GM21360 (cell line): ENCODE data around the gene ME3.

Experiments used
- ATAC-seq: cut with Tn5 transposase; IDR thresholded peaks from one replicate; pipeline ENCODE4 v1.9.1; 2021; ENCODE audit warnings: mild to moderate bottlenecking, moderate library complexity; ENCODE audit not compliant: unreplicated experiment

ME3 gene

DNA sequence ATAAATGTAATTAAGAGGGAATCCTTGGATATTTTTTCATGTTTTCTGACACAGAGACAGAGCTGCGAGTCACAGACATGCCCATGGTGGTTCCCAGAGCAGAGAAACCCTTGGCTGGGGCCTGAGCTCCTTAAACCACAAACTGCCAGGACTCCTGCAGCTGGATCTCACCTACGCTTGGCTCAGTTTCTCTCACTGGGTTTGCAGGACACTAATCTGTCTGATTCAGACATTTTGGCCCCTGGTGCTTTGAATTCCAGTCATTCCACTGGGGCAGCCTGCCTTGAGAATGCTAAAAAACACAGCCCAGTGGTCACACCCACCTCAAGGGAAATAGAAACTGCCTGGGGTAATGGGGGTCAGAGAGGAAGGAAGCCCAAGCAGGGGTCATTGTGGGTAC is 175.1 kb downstream of the ME3 start:
- ATAC-seq, result no peak

GRCh38 chr11:86495351-86495750 is 177.1 kb downstream of the ME3 start:
- ATAC-seq, result no peak

GRCh38 chr11:86492370-86493010 is 179.9 kb downstream of the ME3 start:
- ATAC-seq, result no peak

DNA sequence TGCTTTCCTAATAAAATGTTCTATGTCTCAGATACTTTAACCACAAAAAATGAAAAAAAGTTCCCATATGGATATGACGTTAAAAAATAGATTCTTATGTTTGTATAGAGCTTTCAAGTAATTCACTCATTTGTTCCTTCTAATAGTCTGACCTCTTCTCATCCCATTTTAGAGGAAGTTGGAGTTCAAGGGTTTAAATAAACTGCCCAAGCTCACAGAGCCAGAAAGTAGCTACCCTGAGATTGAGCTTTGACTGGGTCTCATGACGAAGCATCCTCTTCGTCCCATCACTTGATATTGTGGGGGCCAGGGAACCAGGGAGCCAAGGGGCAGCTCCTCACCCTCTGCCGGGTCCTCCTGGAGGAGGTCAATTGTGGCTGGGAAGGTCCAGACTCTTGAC is 181.4 kb downstream of the ME3 start:
- ATAC-seq, result no peak

GRCh38 chr11:86490582-86490981 is 181.8 kb downstream of the ME3 start:
- no peak for ATAC-seq

DNA sequence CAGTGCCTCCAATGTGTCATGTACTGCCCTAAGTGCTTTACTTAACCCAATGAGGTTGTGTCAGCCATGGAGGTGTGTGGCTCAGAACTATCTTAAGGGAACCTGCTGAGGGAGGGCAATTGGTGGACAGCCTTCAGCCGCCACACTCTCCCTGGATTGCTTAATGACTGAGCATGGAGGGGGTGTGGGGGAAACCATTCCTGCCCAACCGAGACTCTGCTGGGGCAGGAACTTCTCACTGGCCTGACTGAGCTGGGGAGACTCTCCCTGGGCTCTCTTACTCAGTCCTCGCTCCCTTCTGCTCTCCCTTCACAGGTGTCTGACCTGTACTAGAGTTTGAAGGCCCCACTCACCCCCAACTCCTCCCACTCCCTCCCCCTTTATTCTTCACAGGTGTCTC is 183.0 kb downstream of the ME3 start:
- ATAC-seq, result no peak

DNA sequence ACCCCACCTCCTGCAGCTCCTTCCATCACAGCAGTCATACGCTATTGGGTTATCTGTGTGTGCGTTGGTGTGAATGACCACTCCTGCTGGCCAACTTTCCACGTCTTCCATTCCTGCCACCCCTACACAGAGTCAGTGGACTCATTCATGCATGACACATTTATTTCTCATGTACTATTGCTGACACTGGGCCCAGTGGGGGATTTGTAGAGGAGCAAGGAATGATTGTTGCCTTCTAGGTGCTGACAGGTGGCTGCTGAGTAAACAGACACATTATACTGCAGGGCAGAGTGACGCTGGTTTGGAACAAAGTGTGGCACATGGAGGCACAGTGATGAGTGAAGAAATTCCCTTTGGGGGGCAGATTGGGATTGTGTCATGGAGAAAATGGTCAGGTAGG is 183.9 kb downstream of the ME3 start:
- ATAC-seq, result no peak

- ATAC-seq, result no peak
These were observed 184.7 kb downstream of the ME3 start for GRCh38 chr11:86487671-86488070.

DNA sequence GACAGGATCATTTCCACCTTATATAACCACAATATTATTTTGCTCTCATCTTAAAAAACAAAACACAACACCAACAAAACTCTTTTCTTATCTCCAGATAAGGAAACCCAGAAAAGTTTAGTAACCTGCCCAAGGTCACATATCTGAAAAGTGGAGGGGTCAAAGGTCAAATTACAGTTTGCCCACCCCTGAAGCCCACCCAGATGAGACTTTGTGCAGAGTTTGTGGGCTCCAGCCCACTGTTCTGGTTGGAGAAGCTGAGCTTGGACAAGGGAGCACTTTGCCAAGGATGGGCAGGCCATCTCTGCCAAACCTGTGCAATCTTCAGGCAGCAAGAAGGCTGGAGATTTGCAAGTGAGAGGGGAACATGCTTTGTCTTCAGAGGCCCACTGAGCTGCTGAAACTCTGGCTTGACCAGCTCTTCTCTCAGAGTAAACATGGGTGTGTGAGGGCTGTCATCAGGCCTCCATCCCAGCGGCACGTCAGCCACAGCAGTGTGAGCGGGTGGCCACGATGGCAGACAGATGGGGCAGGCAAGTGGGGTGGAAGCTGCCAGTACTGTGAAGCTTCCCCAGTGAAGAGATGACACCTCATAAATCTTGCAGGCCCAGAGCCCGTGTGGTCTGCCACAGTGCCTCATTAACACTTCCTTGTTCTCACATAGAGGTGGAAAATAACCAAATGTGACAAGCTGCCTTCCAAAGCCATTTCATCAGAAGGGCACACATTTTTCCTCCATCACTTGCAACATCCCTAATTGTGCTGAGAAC is 186.0 kb downstream of the ME3 start:
- ATAC-seq, result no peak

- ATAC-seq, result no peak
These were observed 187.6 kb downstream of the ME3 start for GRCh38 chr11:86484795-86485166.

GRCh38 chr11:86483940-86484794 is 188.2 kb downstream of the ME3 start:
- no peak for ATAC-seq

- ATAC-seq, result no peak
These were observed 188.8 kb downstream of the ME3 start for GRCh38 chr11:86483610-86483939.

DNA sequence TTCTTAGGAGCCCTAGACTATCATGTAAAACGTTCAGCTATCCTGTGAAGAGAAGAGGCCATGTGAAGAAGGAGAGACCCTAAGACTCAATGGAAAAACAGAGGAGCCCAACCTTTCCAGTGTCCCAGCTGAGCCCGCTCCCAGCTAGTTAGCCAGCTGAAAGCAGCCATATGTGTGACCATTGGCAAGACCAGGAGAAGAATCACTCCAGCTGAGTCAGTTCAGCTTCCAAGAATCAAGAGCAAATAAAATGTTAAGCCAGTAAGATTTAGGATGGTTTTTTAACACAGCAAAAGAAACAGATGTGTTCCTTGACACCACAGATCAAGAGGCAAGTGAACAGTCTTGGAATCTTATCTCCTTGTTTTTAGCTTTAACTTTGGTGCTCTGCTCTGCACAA is 189.7 kb downstream of the ME3 start:
- ATAC-seq, result no peak

- ATAC-seq, result no peak
These were observed 191.0 kb downstream of the ME3 start for GRCh38 chr11:86481399-86481798.

- ATAC-seq, result no peak
These were observed 194.1 kb downstream of the ME3 start for GRCh38 chr11:86478348-86478747.

DNA sequence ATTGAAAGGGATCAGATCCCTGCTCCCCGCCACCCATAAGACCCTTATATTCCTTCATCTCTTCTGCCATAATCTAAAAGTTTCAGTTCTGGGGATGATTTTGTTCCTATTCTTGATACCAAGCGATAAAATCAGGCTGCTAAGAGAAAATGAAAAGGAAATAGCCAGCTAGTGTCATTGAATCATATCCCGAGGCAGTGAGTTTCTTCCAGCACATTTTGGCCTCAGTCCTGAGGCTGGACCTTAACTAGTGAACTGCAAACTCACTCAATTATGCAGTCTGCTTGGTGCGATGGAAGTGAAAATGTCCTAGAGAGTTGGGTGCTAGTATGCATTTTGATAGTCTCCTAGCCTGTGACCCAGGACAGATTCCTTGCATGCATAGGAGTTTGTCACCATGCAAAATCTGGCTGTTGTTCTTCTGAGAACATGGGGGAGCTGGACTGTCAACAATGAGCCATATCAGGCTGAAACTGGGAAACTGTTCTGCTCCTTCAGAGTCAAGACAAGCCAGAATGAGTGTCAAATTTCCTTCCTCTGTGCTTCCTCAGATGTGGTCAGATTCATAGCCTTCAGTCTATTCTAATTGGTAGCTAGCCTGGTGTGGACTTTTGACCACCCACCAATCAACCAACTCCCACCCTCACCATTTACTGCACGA is 194.8 kb downstream of the ME3 start:
- ATAC-seq, result no peak

- no peak for ATAC-seq
These were observed 196.1 kb downstream of the ME3 start for GRCh38 chr11:86476109-86476861.

DNA sequence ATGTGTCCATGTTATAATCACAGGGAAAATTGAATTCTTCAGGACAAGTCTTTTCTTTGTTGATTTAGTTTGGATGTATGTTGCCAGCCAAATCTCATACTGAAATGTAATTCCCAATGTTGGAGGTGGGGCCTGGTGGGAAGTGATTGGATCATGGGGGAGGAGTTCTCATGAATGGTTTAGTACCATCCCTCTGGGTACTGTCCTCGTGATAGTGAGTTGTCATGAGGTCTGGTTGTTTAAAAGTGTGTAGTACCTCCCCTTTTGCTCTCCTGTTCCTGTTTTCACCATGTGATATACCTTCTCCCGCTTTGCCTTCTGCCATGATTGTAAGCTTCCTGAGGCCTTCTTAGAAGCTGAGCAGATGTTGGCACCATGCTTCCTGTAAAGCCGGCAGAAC is 197.4 kb downstream of the ME3 start:
- no peak for ATAC-seq

DNA sequence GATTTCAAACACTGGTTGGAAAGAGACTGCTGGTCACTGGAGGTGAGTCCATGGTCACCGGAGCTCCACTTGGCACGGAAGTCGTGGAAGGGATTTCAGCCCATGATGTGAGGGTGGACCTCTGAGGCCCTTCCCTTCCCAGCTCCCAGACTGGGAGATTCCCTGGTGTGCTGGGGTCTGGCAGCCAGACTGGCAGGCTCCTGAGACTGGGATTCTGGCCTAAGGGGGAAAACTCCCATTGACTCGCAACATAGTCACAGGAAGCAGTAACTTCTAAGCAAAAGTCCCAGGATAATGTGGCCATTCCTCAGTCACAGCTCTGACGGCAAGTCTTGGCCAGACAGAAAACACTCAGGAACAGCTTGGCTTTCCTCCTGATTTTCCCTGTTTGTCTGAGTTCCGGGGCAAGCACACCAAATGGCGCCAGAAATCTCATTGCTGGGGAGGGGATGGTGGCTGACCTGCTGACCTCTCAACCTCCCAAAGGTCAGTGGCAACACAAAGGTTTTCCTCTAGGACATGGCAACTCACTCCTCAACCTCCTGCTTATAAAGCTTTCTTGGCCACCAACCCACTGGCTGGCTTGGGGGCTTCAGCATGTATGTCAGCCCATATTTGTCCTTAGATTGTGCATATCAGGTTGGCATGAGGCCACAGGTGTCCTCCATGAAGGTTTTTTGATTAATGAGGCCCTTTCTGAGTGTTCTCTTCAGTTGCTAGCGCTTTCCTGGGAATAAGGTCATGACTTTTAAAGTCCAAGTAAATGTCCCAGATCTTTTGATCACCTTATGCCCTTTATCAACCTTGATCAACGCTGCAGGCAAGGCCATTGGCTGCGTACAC is 198.2 kb downstream of the ME3 start:
- ATAC-seq, result no peak
